ENCODE data around the gene KDM7A.

KDM7A gene

GRCh38 chr7:140056431-140057142 is 120.2 kb downstream of the KDM7A start:
- no peak for DNase-seq (ENCODE audit: low read depth)

GRCh38 chr7:140055833-140056232 is 121.0 kb downstream of the KDM7A start:
- DNase-seq (ENCODE audit: low read depth): no peak

GRCh38 chr7:140054751-140055150 is 122.0 kb downstream of the KDM7A start:
- no peak for DNase-seq (ENCODE audit: low read depth)

- no peak for DNase-seq (ENCODE audit: low read depth)
Observed at GRCh38 chr7:140053812-140054539, 122.8 kb downstream of the KDM7A start.

GRCh38 chr7:140051820-140052219 is 125.0 kb downstream of the KDM7A start:
- no peak for DNase-seq (ENCODE audit: low read depth)

- DNase-seq (ENCODE audit: low read depth): no peak
Observed at GRCh38 chr7:140050100-140050499, 126.7 kb downstream of the KDM7A start.

- no peak for DNase-seq (ENCODE audit: low read depth)
Observed at GRCh38 chr7:140049339-140050024, 127.3 kb downstream of the KDM7A start.

- no peak for DNase-seq (ENCODE audit: low read depth)
Observed at GRCh38 chr7:140048989-140049338, 127.8 kb downstream of the KDM7A start.

- no peak for DNase-seq (ENCODE audit: low read depth)
Observed at GRCh38 chr7:140048138-140048537, 128.6 kb downstream of the KDM7A start.

GRCh38 chr7:140047197-140047596 is 129.6 kb downstream of the KDM7A start:
- no peak for DNase-seq (ENCODE audit: low read depth)

- no peak for DNase-seq (ENCODE audit: low read depth)
Observed at GRCh38 chr7:140045697-140046096, 131.1 kb downstream of the KDM7A start.

- no peak for DNase-seq (ENCODE audit: low read depth)
Observed at GRCh38 chr7:140044251-140044650, 132.5 kb downstream of the KDM7A start.

GRCh38 chr7:140042386-140042670 is 134.5 kb downstream of the KDM7A start:
- DNase-seq (ENCODE audit: low read depth): no peak

- no peak for DNase-seq (ENCODE audit: low read depth)
Observed at GRCh38 chr7:140041659-140042385, 135.0 kb downstream of the KDM7A start.

GRCh38 chr7:140039896-140040295 is 136.9 kb downstream of the KDM7A start:
- DNase-seq (ENCODE audit: low read depth): no peak

GRCh38 chr7:140039066-140039465 is 137.7 kb downstream of the KDM7A start:
- DNase-seq (ENCODE audit: low read depth): no peak

GRCh38 chr7:140036224-140036962 is 140.4 kb downstream of the KDM7A start:
- no peak for DNase-seq (ENCODE audit: low read depth)

- DNase-seq (ENCODE audit: low read depth): no peak
Observed at GRCh38 chr7:140035400-140036223, 141.2 kb downstream of the KDM7A start.

Data from stimulated activated CD8-positive, alpha-beta memory T cell treated with anti-CD3 and anti-CD28 coated beads, Interleukin-4, amount 100 ng/mL, for 24 hours (primary cell).